NCI-H128 (cell line): Measurements from ENCODE around the gene NUP54.

Experiments
- DNase-seq: peaks from one replicate; lab custom pipeline; 2025; ENCODE audit not compliant: unreplicated experiment; lab: John Stamatoyannopoulos, UW

Gene NUP54

DNA sequence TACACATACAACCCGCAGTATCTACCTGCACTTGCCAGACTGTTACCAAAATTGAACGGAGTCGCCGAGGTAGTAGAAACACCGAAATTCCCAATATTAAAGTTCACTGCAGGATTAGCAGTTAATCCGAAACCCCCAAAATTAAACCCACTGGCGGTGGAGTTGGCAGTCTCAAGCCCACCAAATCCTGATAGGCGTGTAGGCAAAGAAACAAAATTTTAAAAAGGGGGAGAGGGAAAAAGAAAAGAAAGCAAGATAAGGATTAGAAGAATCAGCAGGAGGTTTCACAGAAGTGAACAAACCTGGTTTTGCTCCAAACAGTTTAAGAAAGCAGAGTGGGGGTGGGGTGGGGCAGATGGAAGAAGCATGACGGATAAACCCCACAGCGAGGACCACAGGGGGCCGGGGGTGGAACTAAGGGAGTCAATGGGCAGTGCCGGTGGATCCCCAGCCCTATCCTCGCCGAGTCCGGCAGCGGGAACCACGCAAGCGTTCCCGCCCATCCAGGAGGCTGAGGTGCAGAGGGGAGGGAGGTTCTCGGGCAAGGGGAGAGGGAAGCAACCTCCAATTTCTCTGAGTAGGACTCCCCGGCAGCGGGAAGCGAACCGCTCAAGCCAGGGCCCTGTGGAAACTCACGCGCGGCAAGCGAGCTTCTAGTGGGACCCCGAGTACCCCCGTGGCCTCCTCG lies 599 bp downstream of the NUP54 start:
- DNase-seq = peak; percentile 52

DNA sequence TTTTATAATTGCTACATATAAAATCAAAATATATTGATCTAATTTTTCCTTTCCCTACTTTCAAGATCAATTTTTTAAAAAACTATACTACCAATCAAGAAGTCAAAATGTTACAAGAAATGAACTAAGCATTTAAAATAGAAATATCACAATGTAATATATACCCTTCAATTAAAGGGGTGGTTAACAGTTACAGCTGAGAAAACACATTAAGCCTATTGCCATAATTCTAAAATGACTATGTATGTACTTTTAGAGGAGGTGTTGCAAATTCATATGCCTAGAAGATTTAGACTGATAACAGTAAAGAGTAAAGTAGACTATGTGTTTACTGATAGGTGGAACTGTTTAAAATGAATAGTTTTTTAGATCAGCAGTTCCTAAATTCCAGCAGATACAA lies 3.7 kb downstream of the NUP54 start:
- no peak for DNase-seq

DNA sequence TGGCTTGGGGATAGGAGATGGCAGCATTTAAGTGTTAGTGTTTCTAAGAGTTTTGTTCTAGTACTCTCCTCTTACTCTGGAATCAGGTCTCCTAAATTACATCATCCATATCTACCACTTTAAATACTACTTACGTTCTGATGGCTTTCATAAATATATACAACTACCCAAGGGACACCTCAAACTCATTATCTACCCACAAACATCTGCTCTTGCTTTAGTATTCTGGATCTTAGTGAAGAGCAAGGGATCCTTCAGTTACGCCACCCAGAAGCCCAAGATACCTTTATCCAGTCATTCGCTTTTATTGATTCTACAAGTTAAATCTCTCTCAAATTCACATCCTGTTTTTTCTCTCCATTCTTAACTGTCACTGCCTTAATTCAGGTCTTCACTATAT lies 7.0 kb downstream of the NUP54 start:
- no peak for DNase-seq

DNA sequence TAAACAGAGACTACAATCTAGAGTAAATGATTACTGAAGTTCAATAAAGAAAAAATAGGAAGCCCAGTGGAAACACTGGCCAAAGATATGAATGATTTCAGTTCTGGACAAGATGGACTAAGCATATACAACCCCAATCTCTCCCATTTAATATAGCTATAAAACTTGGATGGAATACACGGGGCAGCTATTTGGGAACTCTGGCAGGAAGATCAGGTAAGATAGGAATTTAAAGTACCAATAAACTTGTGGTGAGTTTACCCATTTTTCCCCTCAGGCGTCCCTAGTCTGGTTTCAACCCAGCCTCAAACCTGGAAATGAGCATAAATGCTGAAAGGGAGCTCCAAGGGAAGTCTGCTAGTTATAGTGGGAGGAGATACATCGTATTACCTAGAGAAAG lies 20.4 kb downstream of the NUP54 start:
- DNase-seq = no peak

DNA sequence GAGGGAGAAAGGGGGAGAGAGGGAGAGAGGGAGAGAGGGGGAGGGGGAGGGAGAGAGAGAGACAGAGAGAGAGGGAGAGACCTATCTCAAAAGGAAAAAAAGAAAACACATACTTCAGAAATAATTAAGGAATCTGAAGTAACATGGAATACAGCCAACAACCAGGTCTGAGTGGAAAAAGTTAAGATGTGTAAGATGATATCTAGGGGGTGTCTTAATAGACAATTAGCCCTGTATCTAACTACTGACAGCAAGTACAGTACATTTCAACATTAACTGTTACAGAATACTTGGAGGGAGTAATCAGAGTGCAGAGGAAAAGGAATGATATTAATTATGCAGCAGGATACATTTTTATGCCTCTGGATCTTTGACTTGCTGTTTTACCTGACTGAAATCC lies 22.4 kb downstream of the NUP54 start:
- no peak for DNase-seq

GRCh38 chr4:76120199-76120598 lies 28.0 kb downstream of the NUP54 start:
- no peak for DNase-seq

DNA sequence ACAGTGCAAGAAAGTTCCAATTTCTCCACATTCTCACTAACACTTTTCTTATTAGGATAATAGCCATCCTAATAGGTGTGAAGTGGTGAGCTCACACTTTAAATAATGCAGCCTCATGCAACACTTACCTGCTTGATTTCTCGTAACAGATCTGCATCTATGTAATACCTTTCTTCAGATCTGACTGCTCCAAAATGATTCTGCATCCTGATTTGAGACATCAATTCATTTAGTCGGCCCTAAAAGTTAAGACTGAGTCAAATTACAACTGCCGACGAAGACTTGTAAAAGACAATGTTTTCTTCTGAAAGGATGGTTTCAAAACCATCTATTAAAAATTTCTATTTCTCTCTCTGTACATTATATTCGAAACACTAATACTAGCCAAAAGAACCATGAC lies 30.7 kb downstream of the NUP54 start:
- no peak for DNase-seq

GRCh38 chr4:76116821-76117220 lies 31.4 kb downstream of the NUP54 start:
- DNase-seq = no peak

DNA sequence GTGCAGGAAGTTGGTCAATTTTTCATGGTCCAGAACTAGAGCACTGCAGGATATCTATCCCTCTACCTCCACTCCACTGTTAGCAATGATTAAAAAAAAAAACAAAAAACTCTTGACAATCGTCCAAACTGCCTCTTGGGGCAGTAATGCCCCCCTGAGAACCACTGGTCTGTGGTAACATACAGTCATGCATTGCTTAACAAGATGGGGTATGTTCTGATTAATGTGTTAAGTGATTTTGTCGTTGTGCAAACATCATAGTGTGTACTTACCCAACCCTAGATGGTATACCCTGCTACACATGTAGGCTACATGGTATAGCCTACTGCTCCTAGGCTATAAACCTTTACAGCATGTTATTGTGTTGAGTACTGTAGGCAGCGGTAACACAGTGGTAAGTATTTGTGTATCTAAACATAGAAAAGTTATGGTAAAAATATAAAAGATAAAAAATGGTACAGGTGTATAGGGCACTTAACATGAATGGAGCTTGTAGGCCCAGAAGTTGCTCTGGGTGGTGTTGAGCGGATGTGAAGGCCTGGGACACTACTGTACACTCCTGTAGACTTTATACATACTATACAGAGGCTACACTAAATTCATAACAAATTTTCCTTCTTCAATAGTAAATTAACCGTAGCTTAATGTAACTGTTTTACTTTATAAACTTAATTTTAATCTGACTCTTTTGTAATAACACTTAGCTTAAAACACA lies 39.6 kb downstream of the NUP54 start:
- DNase-seq = no peak

GRCh38 chr4:76106442-76106841 lies 41.8 kb downstream of the NUP54 start:
- DNase-seq = no peak

GRCh38 chr4:76105652-76106051 lies 42.5 kb downstream of the NUP54 start:
- no peak for DNase-seq

- DNase-seq = no peak
These were observed 52.1 kb downstream of the NUP54 start for GRCh38 chr4:76096076-76096475.

DNA sequence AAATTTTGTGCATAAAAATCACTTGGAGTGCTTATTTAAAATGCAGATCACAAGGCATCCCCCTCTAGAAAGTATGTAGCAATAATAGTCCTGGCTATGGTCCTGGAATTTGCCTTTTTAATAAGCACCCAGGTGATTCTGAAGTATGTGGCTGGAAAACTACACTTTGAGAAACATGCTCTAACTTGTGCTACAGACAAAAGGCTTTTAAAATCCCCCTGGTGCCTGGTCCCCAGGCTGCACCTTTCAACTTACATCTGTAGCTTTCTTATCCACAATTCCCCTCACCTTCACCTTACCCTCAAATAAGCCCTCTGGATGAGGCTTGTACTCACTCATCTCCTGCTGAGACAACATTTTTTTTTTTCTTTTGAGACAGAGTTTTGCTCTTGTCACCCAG lies 52.6 kb downstream of the NUP54 start:
- no peak for DNase-seq

DNA sequence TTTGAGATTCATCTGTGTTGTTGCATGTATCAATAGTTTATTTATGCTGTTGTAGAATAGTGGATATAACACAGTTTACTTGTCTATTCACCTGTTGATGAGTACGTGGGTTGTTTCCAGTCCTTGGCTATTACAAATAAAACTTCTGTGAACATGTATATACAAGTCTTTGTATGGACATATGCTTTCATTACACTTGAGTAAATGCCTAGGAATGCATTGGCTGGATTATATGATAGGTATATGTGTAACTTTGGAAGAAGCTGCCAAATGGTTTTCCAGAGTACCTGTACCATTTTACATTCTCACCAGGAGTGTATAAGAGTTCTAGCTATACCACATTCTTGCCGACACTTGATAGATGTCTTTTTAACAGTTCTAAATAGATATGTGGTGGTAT lies 57.1 kb downstream of the NUP54 start:
- DNase-seq = no peak

DNA sequence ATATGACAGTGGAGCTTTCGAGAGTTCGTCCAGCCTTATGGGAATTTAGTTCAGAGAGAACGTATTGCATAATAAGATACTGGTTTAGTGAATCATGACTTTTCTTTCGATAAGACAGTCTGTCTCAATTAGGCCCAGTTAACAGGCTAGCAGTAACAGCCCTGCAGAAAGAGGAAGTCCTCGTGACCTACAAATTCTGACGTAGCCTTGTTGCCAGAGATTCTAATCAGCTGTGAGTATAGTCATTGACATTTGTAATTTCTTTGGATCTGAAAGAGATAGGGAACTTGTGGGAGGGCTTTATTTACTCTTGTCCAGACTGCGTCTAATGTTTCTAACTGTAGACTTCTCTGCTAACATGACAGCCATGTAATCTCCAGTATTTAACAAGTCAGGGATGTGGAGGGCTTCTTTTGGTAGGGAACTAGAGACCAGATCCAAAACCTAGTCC lies 57.9 kb downstream of the NUP54 start:
- no peak for DNase-seq

DNA sequence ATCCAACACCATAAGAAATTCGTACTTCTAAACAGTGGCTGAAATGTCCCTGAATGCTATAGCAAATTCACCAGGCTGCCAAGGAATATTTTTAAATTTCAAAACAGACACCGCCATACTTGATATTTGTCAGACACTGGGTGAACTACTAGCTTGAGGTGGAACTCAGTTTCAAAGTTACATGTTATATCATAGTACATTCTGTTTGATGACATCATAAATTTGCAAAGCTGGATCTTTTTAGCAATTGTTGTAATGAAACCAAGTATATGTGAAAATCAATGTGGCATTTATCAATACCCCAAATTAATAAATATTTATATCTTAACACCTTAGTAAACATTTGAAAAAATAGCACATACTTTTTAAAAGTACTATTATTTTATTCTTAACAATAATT lies 59.5 kb downstream of the NUP54 start:
- DNase-seq = no peak

DNA sequence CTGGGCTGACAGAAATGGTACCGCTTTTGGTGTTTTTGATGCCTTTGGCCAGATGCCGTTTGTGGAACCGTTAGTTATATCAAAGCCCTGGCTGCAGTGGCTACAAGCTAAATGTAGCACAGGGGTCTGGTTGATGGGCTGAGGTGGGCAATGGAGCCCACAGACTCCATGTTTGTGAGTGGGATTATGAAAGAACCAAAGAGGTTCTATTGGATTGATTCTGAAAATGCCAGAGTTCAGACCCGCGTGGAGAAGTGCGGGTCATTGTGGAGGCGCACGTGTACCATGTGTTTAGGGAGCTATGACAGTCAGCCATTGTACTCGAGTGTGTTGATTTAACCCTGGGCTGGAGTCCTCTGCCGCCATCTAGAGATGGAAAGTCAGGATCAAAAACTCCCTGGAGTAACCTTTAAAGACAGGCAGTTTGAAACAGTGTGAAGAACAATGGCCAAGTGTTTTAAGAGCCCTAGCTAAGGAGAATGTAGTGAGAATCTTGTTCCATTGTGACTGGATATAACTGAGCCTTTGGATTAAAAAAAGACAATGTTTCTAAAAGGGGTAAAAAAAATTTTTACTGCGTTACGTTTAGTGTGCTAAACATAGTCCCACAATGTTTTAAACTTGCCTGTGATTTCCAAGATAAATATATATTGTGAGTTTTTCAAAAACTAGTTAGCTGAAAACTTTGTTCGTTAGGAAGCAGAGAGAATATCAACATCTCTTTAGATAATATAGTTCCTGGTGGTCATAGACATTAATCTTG lies 61.0 kb downstream of the NUP54 start:
- DNase-seq = no peak

- DNase-seq = no peak
These were observed 63.7 kb downstream of the NUP54 start for GRCh38 chr4:76084542-76084941.

- DNase-seq = no peak
These were observed 64.7 kb downstream of the NUP54 start for GRCh38 chr4:76083386-76083988.

DNA sequence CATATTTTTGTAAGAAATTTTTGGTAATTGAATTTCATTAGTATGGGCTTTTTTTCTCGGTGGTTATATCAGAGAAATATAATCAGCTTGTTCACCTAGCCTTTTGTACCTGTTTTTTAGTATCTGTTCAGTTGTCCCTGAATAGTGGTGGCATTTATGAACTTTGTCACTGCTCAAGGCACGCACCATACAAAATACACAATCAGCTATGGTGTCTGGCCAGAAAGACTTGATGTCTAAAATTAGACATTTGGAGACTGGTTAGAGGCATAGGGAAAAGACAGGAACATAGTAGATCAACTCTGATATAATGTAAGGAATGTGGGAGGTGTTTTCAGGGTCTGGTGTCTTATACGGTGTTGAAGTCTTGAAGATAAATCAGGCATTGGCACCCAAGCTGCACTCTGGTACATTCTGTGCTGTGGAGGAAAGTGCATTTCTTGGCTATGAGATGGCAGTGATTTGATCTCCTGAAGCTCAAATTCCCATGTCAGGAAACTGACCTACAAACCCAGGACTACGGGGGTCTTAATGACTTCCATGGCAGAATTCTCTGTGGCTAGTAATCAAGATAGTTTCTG lies 70.1 kb downstream of the NUP54 start:
- DNase-seq = no peak

DNA sequence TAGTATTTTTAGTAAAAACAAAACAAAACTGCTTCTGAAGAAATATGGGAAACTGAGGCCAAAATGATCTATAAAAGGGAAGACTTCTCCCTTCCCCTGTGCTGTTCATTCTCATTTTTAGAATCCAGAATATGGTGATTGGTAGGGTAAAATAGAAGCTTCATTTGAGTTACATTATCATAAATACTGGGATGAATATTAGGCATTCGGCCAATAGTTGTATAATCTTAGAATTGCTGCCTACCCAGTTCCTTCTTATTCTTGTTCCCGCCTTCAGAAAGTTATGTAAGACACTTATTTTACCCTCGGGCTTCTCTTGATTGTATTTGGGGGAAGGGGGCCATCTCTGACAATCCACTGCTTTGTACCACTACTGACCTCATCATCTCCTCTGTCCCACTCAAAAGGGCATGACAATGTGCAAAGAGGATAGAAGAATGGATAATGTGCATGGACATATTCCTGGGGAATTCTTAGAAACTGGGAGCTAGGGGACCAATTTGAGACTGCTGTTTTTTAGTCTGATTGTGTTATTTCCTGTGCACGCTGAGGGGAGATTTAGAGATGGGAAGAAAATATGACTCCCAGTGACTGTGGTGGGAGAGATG lies 73.1 kb downstream of the NUP54 start:
- DNase-seq = no peak
